ENCODE results near the gene MED6.

- TF ChIP-seq EP300 (IDR thresholded peaks at IDR 0.05) (no peak), CTCF (IDR thresholded peaks at IDR 0.05) (no peak), POLR2A (IDR thresholded peaks at IDR 0.05) (no peak)
Measured at GRCh38 chr14:70611216-70611615, 10.8 kb upstream of the MED6 start.

All from stomach (tissue), 4 donors.